HG02571 (cell line): ENCODE results near the gene ATRIP.
"Not testable (repeated sequence)": the region's sequence is repeated elsewhere in the genome, so short reads cannot be mapped to it uniquely, and the experiment has no call there.

Experiments used
- ATAC-seq: cut with Tn5 transposase; IDR thresholded peaks from one replicate; pipeline ENCODE4 v1.9.1; 2021; ENCODE audit warnings: mild to moderate bottlenecking, moderate library complexity; ENCODE audit not compliant: unreplicated experiment

Gene ATRIP

DNA sequence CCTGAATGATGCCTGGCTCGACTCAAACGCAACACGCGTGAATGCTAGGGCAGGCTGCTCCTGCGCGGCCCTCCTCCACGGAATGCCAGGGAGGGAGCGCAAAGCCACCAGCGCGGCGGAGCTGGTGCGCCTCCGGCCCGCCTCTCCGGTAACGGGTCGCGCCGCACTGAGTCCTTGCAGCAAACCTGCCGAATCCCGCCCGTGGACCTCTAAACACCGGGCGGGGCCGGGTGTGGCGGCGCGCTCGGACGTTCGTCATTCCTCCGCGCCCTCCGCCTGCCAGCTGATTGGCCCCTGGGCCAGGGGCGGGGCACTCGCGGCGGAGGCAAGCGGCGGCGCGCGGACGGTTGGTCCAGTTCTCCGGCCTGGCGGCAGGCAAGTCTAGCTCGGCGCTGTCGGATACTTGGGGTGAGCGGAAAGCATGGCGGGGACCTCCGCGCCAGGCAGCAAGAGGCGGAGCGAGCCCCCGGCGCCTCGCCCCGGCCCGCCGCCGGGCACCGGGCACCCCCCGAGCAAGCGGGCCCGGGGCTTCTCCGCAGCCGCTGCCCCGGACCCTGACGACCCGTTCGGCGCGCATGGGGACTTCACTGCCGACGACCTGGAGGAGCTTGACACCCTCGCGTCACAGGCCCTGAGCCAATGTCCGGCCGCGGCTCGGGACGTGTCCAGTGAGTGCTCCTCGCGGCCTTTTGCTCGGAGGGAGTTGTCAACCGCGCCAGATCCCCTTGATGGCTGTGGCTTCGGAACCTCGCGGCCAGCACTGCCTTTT, at the start of gene ATRIP:
Gene ATRIP, plus strand, starts transcription at position 313 of the 769 bp plus-strand sequence. Its CDS starts 109 bp downstream, at position 422.
- ATAC-seq: peak; percentile 80

DNA sequence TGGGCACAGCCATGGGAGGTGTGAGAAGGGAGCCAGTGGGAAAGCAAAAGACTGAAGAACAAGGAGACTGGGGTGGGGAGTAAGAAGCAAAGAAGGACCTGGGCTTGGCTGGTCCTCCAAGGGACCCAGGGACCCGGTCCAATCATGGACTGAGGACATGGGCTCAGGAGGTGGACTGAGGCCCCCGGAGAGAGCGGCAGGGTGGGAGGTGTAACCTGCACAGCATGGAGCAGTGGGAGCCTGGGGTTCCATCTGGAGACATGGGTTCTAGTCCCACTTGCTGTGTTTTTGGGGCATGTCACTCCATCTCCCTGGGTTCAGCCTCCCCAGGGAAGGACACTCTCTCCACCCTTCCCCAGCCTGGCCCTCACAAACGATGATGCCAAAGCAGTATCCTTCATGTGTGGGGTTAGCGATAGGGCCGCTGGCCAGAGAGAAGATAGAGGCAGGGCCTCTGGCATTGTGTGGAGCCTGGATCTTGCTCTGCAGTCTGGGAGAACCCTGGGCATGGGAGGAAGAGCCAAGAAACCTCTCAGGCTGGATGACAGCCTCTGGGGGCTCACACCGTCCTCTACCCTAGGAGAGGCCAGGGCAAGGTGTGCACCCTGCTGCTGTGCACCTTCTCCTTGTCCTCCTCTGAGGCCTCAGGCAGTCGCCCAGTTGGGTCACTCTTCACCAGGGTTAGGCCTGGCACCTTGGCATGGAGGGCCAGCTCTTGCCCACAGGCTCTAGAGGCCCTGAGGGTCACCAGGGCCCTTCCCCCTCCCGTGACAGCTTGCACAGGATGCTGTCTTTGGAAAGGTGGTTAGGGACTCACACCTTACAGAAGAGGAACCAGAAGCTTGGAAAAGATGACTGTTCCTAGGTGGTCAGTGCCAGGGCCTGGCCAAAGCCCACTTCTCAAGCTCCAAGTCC, 48.5 kb upstream of the ATRIP start:
- ATAC-seq: no peak

DNA sequence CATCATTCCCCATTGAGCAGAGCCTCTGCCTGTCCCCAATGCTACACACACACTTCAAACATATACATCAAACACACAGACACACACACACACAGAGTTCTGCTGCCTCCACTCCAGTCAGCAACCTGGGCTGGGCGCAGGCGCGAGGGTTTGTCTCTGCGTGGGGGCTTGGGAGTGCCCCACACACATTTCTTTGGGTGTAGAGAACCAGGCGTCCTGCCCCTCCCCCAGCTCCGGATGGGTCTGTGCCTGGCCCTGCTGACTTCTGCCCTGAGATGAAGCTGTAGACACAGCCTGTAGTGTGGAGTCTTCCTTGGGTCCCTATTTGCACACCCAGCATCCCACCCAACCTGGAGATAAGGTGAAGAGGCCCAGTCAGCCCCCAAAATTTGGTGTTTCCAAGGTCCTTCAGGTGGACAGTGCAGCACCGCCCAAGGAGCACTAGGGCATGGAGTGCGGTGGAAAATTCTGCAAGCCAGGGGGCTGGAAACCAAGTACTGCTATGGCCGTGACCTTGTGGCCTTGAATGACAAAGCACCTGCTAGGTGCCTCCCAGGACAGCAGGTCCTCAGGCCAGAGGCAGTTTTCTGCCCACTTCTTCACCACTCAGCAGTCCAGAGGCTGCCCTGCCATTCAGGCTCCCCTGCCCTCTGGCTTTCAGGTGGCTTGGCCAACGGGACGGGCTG, 47.7 kb upstream of the ATRIP start:
- no peak for ATAC-seq

DNA sequence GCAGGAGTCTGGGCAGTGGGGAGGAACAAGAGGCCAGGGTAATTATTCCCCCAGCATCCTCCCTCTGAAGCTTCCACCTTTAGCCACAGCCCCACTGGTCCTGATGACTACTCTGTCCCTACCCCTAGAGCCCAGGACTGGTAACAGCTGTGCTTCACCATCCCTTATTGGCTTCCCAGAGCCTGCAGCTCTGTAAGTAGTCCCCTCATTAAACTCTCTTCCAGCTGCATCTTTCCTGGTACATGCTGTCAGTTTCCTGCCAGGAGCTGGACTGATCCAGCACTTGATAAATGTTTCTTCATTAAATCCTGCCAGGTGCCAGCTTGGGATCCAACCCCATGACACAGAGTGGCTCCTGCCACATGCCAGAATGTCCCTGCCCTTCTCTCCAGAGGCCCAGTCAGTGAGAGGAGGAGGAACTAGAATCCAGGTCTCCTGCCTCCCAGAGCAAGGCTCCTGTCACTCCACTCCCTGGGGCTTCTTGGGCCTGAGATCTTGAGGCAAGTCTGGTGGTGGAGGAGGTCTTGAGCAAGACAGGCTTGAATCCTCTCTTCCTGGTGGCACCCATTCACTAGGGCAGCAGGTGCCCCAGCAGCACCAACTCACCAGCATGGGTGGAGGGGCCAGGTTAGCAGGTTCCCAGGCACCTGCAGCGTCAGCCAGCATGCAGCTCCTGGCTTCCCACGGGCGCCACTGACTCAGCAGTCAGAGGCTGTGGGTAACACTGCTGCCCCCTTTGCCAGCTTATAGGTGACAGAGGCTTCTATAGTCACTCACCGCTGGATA, 47.0 kb upstream of the ATRIP start:
- ATAC-seq: no peak

DNA sequence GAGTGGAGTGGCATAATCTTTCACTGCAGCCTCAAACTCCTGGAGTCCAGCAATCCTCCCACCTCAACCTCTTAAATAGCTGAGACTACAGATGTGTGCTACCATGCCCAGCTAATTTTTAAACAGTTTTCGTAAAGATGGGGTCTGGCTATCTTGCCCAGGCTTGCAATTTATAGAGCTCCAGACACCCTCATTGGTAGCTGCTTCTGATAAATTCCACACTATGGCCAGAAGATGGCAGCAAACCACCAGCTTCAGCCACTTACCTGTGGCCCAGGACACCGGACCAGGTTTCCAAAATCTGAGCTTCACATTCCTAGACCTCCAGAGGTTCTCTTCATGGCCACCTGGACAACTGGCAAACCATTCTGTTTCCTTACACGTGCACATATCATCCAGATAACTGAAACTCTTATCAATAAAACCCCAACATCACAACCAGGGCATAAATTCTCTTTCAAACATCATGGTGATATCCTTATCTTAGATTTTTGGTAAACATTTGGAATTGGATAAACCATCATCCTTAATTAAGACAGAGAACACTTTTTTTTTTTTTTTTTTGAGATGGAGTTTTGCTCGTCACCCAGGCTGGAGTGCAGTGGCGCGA, 45.6 kb upstream of the ATRIP start:
- ATAC-seq: no peak

DNA sequence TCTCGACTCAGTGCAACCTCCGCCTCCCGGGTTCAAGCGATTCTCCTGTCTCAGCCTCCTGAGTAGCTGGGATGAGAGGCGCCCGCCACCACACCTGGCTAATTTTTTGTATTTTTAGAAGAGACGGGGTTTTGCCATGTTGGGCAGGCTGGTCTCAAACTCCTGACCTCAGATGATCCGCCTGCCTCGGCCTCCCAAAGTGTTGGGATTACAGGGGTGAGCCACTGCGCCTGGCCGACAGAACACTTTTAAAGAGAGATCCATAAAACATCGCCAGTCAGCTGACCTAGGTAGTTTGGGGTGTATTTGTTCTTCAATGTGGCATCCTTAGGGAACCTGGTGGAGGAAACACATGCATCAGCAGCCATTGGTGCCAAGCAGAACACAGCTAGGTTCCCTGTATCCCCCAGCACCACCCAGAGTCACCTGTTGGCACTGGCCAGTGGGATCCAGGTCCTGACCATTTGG, 45.1 kb upstream of the ATRIP start:
- not testable (repeated sequence) for ATAC-seq

DNA sequence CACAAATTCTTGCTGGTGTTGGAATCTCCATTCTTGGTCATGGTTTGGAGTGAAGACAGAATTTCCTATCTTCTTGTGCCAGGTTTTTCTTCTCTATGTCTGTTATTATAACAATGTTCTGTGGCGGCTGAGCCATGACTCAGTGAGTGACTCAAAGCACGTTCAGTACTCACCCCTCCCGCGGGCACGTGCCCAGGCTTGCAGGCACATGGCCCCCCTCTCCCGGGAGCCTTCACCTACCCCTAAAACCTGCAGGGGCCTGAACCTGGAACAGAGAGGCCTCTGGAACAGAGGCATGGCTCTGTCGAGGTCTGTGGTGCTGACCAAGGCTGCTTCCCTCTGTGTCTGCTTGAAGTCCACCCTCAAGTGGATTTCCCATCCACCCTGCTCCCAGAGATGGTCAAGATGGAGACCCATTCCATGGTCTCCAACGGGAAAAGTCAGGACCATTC, 44.2 kb upstream of the ATRIP start:
- ATAC-seq: no peak

DNA sequence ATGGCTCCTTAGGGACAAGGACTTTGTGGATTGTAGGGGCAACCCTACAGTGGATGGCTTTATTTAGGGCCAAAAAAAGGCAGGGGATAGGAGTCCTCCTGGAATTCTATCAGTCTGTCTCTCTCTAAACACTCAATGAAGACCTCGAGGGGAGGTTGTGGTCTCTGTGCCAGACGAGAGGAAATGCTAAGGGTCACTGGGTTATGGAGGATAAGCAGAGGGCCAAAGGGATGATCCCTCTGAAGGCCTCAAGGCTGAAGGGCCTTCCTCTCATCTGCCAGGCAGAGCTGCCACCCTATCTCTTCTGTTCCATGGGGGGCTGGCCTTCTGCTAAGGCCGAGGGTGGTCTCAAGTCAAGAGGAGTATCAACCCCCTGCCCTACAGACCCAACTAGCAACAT, 43.6 kb upstream of the ATRIP start:
- ATAC-seq: no peak

DNA sequence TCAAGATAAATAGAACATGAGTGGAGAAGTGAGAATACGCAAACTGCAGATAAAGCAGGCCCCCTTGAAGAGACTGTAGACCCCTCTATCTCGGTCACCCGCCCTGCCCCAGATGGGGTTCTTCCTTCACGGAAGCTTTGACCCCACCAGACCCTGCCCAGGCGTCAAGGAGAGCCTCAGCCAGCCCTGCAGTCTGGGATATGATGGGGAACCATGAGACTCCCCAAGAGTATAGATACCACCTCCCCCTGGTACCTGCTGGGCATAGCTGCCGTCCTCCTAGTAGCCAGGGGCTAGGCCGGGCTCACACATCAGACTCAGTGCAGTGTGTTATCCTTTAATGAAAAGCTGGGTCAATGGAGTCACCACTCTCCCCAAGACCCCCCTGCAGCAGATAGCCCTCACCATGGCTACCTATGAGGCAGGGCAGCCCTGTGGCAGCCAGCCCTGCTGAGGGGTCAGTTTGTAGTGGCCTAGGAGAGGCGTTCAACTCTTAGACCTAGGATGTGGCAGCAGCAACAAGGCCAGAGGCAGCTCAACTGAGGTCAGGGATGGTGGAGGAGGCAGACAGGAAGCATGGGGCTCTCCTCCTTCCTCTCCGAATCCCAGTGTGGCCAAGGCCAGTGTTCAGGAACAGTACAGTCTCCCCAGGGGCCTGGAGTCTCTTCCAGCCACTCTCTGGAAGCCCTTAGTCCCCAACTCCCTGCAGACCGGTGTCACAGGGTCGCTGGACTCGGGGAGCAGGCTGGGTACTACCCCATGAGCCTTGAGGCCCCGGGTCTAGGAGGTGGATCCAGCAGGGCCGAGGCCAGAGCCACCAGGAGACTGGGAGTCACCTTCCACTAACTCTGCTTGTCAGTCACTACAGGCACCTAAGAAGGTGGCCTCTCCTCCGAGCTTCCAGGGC, 42.8 kb upstream of the ATRIP start:
- no peak for ATAC-seq

DNA sequence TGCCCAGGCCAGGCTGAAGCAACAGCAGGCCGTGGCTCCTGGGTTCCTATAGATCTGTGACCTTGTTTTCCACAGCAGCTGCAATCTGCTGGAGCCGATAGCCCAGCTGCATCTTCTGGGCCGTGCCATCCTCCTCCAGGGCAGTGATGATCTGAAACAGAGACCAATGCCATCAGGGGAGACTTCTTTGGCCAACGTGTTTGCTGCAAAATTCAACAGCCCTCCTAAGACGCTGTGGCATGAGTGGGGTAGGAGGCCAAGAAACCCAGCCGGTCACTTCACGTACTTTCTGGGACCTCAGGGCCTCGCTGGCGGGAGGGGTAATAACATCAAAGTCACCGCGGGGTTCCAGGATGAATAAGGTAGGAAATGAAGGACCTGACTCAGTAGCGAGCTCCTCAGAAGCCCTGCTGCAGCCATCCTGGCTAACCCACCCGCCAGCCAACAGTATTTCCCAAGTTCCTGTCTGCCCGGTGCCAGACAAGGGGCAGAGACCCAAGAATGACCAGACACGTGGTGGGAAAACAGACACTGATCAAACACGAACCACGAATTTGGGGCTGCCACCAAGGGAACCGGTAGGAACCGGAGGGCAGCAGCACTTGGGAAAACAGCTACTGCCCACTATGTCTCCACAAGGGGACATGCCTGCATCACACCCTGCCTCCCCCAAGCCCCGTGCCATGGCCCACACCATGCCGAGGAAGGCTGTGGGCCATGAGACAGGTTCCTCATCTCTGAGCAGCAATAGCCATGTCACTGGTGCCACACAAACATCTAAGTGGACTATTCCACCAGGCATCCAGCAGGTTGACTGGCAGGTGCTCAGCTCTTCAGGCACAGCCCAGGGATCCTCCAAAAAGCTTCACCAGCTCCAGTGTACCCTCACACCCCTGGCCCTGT, 41.8 kb upstream of the ATRIP start:
- ATAC-seq: no peak

DNA sequence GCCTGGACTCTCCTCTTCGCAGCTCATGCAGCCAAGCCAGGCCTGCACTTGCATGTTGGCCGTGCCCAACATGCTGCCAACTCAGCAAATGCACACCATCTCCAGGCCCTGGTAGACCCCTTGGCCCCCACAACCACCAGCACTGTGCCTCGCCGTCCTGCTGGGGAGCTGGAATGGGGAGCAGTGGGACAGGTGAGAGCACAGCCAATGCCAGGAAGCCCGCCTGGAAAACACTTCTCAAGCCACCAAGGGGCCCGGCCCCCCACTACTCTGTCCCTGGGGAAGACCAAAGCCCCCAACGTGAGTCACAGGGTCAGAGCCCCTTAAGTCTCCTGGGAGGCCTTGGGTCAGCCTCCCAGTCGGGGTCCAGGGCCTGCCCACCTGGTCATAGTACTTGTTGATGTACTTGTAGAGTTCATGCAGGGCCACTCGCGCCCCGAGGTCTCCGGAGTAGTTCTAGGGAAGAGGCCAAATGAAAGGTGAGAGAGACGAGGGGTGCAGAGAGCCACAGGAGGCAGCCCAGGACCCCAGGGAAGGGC, 41.1 kb upstream of the ATRIP start:
- ATAC-seq: no peak

DNA sequence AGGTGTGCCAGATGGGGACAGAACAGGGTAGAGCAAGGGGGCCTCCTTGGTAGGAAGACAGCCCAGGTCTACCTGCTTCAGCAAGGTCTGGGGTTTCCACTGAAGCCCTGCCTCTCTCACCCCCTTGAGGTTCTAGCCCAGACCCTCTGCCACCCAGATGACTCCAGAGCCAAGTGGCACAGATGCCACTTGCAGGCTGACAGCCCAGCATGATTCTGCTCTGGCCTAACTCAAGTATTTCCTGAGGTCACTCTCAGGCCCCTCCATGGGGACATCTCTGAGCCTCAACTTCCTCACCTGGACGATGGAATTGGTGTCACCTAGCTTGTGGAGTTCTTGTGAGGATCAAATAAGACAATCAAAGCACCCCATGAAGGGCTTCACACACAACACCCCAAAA, 40.6 kb upstream of the ATRIP start:
- ATAC-seq: no peak

DNA sequence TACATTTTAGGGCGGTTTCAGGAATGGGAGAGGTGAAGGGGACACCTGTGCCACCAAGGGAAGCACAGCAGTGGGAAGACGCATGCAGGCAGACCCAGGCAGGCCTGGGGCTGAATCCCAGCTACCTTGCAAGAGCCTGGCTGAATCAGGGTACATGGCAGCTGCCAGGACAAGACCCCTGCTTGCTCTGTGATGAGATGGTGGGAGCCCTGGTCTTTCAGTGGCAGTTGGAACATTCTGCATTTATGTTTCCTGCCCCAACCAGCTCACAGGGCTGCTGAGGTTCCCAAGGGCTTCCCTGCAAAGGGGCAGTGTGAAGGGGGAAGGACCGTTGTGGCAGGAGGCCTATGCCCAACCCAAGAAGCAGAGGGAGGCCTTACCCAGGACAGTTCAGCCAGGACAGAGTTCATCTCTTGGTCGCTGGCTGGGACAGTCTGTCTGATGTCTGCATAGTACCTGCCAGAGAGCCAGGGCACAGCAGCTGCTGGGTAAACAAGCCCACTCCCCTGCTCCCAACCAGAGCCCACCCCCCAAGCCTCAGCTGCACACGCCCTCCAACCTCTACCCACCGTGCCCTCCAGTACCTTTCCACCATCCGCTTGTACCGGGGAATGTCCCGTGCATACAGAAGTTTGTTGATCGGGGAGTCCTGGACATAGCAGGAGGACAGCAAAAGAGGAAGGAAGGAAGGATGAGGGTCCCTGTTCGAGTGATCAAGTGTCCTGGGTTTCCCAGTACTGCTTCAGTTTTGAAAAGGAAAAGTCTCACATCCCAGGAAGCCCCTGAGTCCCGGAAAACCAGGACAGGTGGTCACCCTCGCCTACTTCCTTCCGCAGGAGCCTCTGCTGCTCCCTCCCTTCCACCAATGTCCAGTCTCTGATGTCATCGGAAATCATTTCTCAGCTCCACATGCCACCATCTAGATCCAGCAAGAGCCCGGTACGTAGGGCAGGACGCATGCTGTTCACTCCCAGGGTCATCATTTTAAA, 39.8 kb upstream of the ATRIP start:
- no peak for ATAC-seq

DNA sequence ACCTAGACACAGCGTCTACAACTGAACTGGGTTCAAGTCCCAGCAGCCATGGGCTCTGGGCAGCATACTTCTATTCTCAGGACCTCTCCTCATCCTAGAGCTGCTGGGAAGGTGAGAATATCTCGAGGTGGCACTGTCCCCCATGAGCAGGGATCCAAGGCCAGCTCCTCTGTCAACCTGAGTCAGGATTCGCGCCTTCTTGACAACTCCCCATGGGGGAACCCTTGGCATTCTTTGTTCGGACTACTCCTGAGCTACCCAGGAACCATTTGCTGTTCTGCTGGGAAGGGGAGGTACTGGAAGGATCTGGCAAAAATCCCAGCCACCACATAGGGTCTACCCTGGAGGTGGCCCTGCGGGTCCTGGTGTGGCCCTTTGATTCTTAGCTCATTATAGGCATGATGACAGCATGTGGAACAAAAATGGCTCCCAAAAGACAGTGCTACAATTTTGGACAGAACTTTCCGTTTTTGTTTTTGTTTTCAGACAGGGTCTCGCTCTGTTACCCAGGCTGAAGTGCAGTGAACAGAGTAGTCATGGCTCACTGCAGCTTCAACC, 38.9 kb upstream of the ATRIP start:
- ATAC-seq: no peak

DNA sequence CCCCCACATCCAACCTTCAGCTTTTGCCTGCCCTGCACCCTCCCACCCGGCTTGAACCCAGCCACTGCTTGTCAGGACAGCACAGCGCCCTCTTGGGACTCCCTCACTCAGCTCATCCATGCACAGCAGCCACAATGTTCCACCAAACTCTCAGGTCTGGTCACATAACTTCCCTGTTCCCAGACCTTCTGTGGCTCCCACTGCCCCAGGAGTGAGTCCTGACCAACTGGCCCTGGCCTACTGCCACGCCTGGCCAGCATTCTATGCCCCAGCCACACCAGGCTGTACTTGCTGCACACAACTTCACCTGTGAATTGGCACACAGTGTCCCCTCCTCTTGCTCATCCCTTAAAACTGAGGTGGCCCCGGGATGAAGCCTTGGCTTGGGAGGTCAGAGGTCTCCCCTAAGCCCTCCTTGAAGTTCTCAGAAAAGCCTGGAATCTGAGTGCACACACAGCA, 37.7 kb upstream of the ATRIP start:
- ATAC-seq: no peak
